Calu3 (cell line): ENCODE measurements around the gene GPLD1. TPM values are rescaled to one million over a fixed set of nuclear protein-coding genes. Genes with fewer than 3 reads are reported as not detected.

ENCODE experiments used
- BruUV-seq: library from RNA; stranded (reverse); fragments of 400-500 nt; replicated peaks from 2 replicates; lab custom pipeline; 2021; lab: Mats Ljungman, UMichigan
- CTCF ChIA-PET: fragments of 300-600 bp; sonication (Branson Sonifier 250); formaldehyde crosslinking; loops from one replicate; lab custom pipeline; 2022; ENCODE audit warnings: antibody characterized with exemption; lab: Charles Lee
- DNase-seq: peaks from one replicate; pipeline ENCODE4 v3.0.0; 2022
- H3K27ac Mint-ChIP-seq: one replicate; pipeline ENCODE4 v1.8.0; 2022; ENCODE audit warnings: mixed read lengths; ENCODE audit not compliant: unreplicated experiment
- H3K27me3 Mint-ChIP-seq: one replicate; pipeline ENCODE4 v1.8.0; 2022; ENCODE audit warnings: mixed read lengths; ENCODE audit not compliant: unreplicated experiment
- H3K36me3 Mint-ChIP-seq: one replicate; pipeline ENCODE4 v1.8.0; 2022; ENCODE audit warnings: mild to moderate bottlenecking, moderate library complexity, mixed read lengths; ENCODE audit not compliant: insufficient read depth, unreplicated experiment
- H3K4me1 Mint-ChIP-seq: one replicate; pipeline ENCODE4 v1.8.0; 2022; ENCODE audit warnings: mild to moderate bottlenecking, low read depth, mixed read lengths; ENCODE audit not compliant: unreplicated experiment
- H3K4me3 Mint-ChIP-seq: one replicate; pipeline ENCODE4 v1.8.0; 2022; ENCODE audit warnings: mild to moderate bottlenecking, low read depth, moderate library complexity, mixed read lengths; ENCODE audit not compliant: unreplicated experiment
- H3K9me3 Mint-ChIP-seq: one replicate; pipeline ENCODE4 v1.8.0; 2022; ENCODE audit warnings: low read depth, mixed read lengths; ENCODE audit not compliant: unreplicated experiment
- CTCF ChIP-seq: fragments of 200-600 bp; IDR thresholded peaks from one replicate; pipeline ENCODE4 v1.8.0; 2022; ENCODE audit warnings: antibody characterized with exemption; ENCODE audit not compliant: unreplicated experiment
- intact Hi-C: fragments of 100-400 bp; cut with micrococcal nuclease; formaldehyde crosslinking; loops from one replicate; pipeline ENCODE4 v1.10.0; 2022; ENCODE audit not compliant: unreplicated experiment
- total RNA-seq: library from RNA; stranded (reverse); gene quantifications from 2 replicates; pipeline ENCODE4 v1.2.3, GENCODE V29; 2022

Gene GPLD1
- total RNA-seq, 1 experiment from 2014 or later, result 3.5 TPM

GRCh38 chr6:24478903-24479302, 10.5 kb downstream of the GPLD1 start:
- H3K4me1 Mint-ChIP-seq, result no peaks in the 10 kb centered on the region
- intact Hi-C loops, result no loop called here
- no peak for TF ChIP-seq CTCF
- CTCF ChIA-PET, result no interaction called here
- no peak for DNase-seq
- H3K27me3 Mint-ChIP-seq, result no peaks in the 10 kb centered on the region
- no peaks in the 10 kb centered on the region for H3K36me3 Mint-ChIP-seq
- no peaks in the 10 kb centered on the region for H3K9me3 Mint-ChIP-seq
- H3K27ac Mint-ChIP-seq, result no peak overlapping the region
- H3K4me3 Mint-ChIP-seq, result no peak overlapping the region
- BruUV-seq, result no TSS peak

- H3K4me3 Mint-ChIP-seq, result no peak overlapping the region
- H3K4me1 Mint-ChIP-seq, result peaks cover 5% of the 10 kb centered on the region
- TF ChIP-seq CTCF, result no peak
- no peaks in the 10 kb centered on the region for H3K36me3 Mint-ChIP-seq
- intact Hi-C loops, result no loop called here
- DNase-seq, result no peak
- BruUV-seq, result no TSS peak
- no peak overlapping the region for H3K27ac Mint-ChIP-seq
- H3K9me3 Mint-ChIP-seq, result no peaks in the 10 kb centered on the region
- H3K27me3 Mint-ChIP-seq, result no peaks in the 10 kb centered on the region
- CTCF ChIA-PET, result interaction anchor here (0.5 kb wide), 1 partner anchor 518 kb away, joined by 3 read pairs; no protein-coding TSS in a partner anchor
These were observed 12.3 kb downstream of the GPLD1 start for GRCh38 chr6:24477070-24477469.

- DNase-seq, result no peak
- Mint-ChIP-seq H3K9me3 (no peaks in the 10 kb centered on the region), H3K4me1 (peaks cover 10% of the 10 kb centered on the region), H3K27ac (no peak overlapping the region), H3K36me3 (no peaks in the 10 kb centered on the region), H3K27me3 (no peaks in the 10 kb centered on the region), H3K4me3 (no peak overlapping the region)
- CTCF ChIA-PET, result interaction anchor here (0.5 kb wide), 1 partner anchor 518 kb away, joined by 3 read pairs; no protein-coding TSS in a partner anchor
- TF ChIP-seq CTCF, result no peak
- BruUV-seq, result no TSS peak
- intact Hi-C loops, result no loop called here
These were observed 12.7 kb downstream of the GPLD1 start for GRCh38 chr6:24476631-24477030.

- no peaks in the 10 kb centered on the region for H3K27me3 Mint-ChIP-seq
- no peaks in the 10 kb centered on the region for H3K36me3 Mint-ChIP-seq
- intact Hi-C loops, result no loop called here
- no TSS peak for BruUV-seq
- TF ChIP-seq CTCF, result no peak
- H3K4me1 Mint-ChIP-seq, result peaks cover 11% of the 10 kb centered on the region
- H3K27ac Mint-ChIP-seq, result no peak overlapping the region
- H3K4me3 Mint-ChIP-seq, result no peak overlapping the region
- no peak for DNase-seq
- CTCF ChIA-PET, result no interaction called here
- no peaks in the 10 kb centered on the region for H3K9me3 Mint-ChIP-seq
These were observed 17.2 kb downstream of the GPLD1 start for GRCh38 chr6:24472181-24472580.
